ENCODE data around the gene NFYC. TPM values are rescaled to one million over a fixed set of nuclear protein-coding genes. Genes with fewer than 3 reads are reported as not detected.

Gene NFYC
- total RNA-seq, 1 donor from 2014 or later: 51.2 TPM

DNA sequence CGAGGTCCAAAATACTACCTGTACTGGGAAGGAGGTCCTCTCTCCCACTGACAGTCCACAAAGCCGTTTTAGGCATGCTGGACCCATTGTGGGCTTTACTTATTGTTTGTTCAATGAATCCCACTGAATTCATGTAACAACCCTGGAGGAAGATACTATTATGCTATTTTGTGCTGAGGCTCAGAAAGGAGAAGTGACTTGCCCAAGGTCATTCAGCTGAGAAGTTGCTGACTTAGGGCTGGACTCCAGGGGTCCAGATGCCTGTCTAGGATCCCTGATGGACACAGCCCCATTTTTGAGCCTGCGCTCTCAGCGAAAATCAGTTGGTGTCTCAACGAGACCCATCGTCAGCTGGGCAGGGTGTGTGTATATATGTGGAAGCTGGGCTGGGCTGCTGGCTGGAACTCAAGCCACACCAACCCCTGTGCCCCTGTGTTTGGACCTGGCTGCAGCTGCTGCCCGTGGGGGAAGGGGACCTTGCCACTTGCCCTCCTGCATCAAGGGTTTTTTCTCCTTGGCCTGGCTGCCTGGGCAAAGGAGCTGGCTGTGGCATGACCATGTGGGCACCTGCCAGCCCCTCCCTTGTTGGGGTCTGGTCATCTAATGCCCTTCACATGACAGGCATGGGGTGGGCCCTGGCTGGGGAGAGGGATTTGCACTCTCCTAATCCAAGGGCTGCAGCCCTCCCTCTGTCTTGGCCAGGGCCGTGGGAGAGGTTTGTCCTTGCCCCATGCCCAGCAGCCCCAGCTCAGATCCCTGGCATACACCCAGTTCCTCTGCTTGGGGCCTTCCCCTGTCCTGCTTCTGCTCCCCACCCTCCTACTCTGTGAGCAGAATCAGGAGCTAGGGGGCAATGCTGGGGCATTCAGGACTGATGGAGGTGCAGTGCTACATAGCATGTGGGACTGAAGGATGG, 107.1 kb downstream of the NFYC start:
- DNase-seq: peak; percentile 81

DNA sequence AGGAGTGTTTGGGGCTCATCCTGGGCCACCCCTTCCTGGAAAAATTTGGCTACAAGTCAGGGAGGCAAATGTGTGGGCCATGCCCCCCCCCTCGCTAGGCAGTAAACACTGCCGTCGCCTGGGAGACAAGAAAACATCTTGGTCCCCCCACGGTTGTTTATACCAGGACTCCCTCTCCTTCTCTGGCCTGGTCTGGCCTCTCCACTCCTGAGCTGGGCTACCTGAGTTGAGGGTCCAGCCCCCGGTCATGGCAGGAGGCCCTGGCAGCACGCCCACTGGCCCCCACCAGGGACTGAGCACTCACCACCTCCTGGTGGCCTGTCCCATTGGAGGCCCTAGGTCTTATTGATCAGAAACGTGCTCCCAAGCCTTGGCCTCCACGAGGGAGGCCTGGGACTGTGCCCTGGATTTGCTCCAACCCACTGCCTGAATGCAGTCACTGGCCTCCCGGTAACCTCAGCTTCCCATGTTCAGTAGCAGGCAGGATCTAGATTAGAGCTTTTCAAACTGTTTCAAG, 107.9 kb downstream of the NFYC start:
- DNase-seq: peak; percentile 59

DNA sequence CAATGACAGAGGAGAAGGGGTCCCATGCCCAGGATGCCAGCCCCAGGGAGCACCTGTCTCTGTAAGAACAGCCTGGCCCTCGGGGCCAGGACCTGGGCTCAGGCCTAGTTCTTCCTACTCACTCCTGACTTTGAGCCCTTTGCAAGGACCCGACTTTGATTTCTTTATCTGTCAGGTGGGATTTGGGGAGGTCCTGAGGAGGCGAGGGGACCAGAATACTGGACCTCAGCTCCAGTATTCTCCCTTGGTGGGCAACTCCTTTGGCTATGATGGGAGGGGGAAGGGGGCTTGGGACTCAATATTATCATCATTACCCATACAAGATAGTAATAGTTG, 110.2 kb downstream of the NFYC start:
- DNase-seq: no peak

DNA sequence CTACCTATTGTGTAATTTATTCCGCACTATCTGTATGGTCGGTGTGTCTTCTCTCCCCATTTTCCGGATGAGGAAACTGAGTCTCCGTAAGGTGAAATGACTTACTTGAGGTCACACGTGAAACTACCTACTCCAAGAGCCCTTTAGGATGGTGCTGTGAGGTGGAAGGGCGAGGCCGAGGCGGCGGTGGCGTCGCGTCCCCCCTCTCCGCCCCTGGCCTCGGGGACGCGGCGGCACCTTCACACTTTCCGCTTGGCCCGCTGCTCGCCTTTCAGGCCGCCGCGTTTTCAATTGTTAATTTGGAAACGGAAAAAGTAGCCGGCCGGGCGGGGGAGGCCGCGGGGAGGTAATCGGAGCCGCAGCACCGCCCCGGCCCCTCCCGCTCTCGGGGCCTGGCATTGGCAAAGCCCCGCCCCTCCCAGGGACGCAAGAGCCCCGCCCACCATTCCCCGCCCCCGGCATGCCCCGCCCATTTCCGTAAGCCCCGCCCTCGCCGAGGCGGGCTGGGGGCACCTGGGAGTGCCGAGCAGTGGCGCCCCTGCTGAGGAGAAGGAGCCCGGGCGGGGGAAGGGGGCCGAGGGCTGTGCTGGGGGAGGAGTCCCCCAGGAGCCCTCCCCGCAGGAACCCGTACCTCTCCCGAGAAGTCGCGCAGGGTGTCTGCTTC, 110.7 kb downstream of the NFYC start:
- DNase-seq: peak; percentile 89

DNA sequence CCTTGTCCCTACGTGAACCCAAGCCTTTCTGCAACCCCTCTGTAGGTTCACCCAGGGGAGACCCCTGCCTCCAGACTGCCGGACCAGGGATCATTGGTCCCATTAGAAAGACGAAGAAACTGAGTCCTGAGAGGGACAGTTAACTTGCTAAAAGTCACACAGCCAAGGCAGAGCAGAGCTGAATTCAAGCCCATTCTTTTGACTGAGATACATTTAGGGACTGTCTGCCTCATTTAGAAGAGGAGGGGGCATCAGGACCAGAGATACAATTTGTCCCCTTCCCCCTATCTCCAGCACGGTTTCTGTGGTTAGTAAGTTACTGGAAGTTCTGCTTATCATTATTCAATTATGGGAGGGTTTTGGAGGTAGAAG, 111.2 kb downstream of the NFYC start:
- no peak for DNase-seq

DNA sequence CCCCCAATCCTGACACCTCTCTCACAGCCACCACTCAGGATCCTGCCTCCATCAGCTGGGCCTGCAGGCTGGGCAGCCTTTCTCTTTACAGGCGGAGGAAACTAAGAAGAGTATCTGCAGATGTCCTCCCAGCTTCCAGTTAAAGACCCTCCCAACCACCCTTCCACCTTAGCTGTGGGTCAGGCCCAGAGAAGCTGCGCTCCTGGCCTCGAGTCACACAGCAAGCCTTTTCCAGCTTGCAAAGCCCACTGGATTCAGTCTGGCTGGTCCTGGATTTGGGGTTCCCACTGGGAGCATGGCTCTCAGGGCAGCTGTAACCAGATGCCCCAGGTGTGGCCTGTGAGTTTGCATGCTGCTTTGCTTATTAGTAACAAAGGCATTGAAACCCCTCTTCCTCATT, 111.9 kb downstream of the NFYC start:
- DNase-seq: no peak

DNA sequence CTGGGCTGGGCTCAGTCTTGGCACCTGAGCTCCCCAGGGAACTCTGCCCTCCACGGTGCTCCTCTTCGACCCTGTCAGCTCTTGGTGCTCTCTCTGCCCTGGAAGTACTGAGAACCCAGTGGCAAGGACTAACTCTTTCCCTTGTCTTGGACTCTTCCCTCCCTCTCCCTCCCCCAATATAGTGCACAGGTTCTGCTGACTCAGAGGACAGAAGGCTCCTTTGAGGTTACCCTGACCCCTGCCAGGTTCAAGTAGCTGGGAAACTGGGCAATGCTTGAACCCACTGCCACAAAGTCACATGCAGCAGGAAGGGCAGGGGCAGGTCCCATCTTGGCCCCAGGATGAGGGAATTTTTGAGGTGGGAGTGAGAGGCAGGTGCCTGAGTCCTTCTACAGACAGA, 112.4 kb downstream of the NFYC start:
- no peak for DNase-seq

DNA sequence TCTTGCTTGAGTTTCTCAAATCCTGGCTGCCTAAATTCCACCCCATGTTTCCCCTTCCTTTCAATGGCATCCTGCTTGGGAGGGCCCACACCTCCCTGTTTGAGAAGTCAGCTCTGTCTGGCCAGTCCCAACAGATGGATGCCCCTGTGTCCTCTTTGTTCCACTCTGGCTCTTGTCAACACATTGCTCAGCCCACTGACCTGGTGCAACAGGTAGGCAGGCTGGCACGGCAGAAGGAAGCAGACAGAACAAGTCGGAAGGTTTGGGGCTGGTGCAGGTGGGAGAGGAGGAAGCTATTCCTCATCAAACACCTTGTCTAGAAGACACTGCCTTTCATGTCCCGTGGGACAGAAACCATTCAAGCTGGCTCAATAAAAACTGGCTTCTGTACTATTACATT, 114.7 kb downstream of the NFYC start:
- DNase-seq: no peak

DNA sequence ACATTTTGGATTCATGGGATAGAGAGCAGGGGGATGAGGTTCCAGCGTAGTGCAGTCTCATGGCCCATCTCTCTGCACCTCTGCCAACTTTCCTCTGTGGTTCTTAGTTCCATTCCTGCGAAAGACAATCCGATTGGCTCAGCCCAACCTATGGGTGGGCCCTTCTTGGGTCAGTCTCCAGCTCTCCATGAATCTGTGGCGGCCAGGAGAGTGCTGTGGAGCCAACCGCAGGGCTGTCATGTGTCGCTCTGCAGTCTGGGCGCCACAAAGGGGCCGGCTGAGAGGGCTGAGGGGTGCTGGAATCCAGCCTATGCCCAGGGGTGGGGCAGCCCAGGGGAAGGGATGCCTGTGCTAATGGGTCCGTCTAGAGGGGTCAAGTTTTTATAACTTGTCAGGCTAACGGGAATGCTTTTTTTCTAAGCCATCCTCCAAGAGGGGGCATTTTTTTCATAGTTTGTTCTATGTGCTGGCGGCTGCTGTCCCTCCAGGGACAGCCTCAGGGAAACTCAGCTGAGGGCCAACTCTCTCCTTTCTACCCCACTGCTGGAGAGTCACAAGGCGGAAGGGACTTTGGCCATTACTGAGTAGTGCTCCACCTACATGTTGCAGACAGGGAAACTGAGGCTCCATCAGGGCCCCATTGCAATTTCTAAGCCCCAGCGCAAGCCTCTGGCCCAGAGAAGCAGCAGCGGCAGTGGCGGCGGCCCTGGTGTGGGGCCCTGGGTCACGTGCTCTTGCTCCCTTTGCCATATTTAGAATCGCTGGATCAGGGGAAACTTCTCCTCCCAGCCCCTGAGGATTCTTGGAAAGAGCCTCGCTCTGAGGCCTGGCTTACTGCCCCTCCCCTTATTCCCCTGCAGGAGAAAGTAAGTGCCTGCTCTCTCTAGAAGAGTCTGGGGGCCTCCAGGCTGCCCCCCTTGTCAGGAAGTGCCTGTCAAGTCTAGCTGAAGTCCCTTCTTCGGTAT, 115.5 kb downstream of the NFYC start:
- peak; percentile 80 for DNase-seq

DNA sequence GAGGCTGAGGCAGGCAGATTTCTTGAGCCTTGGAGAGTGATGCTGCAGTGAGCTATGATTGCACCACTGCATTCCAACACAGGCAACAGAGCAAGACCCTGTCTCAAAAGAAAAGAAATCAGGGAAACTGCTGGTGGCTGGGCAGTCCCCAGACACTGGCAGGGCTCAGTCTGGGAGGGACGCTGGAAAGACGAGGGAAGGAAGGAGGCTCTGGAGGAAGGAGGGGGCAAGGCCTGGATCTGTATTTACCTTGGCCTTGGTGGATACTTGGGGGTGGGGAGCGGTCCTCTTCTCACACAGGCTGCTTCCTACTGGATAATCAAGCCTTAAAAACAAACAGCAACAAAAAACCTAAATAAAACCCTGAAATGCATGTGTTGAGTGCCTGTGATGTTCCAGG, 116.5 kb downstream of the NFYC start:
- DNase-seq: no peak

DNA sequence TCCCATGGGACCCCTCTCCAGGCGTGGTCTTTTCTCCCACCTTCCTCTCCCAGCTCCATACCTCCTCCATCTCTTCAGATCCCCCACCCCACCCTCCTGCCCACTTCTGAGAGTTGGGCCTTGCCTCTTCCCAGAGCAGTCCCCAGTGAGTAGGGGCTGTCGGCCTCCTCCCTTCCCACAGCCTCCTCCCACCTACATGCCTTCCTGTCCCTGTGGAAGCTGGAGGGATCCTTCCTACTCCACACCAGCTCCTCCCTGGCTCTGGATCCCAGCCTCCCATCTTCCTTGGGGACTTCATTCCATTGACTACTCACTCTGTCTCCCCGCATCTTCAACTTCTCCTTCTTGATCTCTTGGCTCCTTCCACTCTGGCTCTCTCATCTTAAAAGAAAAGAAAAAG, 116.9 kb downstream of the NFYC start:
- DNase-seq: no peak

DNA sequence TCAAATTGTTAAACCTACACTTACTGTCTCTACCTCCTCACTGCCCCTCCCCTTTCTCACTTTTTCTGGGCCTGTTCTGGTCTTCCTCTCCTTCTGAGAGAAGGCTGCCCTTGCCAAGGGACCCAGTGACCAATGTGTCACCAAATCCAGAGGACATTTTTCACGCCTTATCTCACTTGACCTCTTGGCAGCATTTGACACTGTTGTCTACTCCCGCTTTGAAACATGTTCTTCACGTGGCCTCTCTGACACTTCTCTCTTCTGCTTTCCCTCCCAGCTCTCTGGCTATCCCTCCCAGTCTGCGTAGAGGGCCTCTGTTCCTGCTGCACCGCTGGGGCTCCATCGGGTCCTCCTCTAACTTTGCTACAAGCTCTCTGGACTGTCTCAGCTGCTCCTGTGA, 117.4 kb downstream of the NFYC start:
- no peak for DNase-seq

DNA sequence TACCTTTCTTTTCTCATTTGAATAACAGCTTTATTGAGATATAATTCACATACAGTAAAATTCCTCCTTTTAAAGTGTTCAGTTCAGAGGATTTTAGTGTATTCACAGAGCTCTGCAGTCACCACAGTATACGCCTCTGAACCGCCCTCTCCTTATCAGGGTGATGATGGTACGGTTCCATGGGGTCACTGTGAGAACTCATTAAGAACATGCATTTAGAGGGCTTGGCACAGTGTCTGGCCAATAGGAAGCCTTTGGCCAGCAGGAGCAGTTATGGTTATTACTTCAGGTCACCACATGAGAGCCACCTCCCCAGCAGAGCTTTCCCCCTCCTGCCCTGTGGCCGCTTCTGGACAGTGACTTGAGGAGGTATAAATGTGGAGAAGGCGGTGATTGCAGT, 119.4 kb downstream of the NFYC start:
- no peak for DNase-seq

DNA sequence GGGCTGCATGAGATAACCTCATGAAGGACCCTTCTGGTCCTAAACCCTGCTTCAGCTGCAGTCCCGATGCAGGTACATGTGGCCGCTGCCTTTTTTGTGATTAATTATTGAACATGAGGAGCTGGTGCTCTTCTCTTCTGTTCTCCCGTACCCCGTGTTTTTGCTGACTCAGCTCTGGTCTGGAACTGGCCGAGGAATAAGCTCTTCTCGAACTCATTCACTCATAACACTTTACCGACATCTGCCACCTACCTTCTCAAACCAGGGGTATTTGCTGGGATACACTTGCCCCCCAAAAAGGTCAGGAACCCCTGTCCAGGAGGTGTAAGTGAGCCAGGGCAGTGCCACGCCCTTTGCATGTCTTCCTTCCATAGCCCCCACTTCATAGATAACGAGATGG, 123.9 kb downstream of the NFYC start:
- no peak for DNase-seq

DNA sequence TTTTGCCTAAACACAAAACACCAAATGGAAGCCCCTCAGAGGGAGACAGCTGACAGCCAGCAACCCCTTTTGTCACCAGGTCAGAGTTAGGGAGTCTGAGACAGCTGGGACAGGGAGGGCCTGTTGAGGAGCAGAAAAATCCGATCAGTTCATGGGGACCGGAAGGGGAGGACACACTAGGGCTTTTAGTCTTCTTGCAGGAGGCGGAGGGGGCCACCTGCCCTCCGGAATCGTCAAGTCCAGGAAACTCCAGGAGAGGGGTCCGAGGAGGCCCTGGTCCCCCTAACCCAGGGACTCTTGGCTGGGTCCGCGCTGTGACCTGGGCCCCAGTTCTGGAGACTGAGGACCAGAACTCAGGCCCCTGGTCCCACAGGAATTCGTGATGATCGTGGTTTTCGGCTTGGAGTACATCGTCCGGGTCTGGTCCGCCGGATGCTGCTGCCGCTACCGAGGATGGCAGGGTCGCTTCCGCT, 126.3 kb downstream of the NFYC start:
- DNase-seq: no peak

DNA sequence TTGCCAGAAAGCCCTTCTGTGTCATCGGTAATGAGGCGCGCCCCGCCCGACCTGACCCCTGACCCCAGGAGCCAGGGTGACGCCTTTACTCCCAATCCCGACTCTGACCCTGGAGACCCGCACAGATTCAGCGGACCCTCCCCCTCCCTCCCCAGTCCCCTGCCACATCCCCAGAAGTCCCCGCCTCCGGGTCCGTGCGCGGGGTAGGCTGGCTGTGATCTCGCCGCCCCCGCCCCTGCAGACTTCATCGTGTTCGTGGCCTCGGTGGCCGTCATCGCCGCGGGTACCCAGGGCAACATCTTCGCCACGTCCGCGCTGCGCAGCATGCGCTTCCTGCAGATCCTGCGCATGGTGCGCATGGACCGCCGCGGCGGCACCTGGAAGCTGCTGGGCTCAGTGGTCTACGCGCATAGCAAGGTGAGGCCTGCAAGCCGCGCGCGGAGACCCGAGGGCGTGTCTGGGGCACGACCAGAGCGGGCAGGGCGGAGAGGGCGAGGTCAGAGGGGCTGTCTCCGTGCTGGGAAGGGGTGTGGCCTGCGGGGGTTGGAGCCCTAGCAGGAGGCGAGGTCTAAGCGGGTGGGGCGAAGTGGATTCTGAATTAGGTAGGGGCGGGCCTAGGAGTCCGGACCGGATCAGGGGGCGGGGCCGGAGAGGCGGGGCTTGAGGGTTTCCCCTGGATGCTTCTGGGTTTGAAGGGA, 126.9 kb downstream of the NFYC start:
- peak; percentile 68 for DNase-seq

DNA sequence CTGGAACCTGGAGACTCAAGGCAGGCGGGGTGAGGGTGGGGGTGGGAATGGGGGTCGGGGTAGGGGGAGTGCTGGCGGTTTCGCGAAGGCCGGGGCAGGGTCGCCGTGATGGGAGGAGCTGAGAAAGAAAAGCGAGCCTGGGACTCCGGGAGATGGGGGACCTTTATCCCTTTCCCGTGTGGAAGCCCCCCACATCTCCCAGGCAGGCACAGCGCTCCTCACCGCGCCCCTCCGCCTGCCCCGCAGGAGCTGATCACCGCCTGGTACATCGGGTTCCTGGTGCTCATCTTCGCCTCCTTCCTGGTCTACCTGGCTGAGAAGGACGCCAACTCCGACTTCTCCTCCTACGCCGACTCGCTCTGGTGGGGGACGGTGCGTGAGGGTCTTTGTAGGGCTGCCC, 127.6 kb downstream of the NFYC start:
- no peak for DNase-seq

DNA sequence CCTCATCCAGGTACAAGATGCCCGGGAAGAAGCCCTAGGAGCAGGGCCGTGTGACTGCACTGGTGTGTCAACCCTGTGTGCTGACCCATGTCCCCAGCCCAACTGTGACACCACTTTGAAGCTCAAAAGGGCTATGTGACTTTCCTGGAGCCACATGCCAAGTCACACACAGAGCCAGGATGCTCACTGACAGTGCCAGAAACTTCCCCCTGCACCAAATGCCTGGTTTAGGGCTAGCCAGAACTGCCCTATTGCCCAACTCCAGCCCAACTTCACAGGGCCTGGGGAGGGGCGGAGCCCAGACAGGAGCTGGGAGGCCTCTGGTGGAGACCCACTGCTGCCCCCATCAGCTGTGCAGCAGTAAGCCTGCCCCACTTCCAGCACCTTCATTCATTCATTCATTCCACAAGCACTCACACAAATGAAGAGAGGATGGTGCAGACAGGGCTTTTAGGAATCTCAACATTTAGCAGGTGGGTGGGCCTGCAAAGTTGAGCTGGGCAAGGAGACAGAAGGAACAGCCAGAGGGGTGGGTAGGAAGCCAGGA, 128.8 kb downstream of the NFYC start:
- DNase-seq: no peak

Measured in tongue (tissue), 2 donors.